Measurements from ENCODE around the gene C1orf159. TPM values are rescaled to one million over a fixed set of nuclear protein-coding genes. Genes with fewer than 3 reads are reported as not detected.
A peak's percentile ranks its signal among the peaks of the same experiment; 100 is the strongest.

C1orf159 gene
- polyA plus RNA-seq, 1 donor (not counting 4 experiments of a cell fraction or from before 2014, with no cell fraction given) = 6.1 TPM

- Histone ChIP-seq H3K9me3 (ENCODE audit: control insufficient read depth, low read depth, low read length) (no peaks in the 10 kb centered on the region), H3K9me1 (ENCODE audit: control insufficient read depth, extremely low read depth, insufficient read depth, low read length) (no peaks in the 10 kb centered on the region), H3K4me1 (ENCODE audit: control insufficient read depth, extremely low read depth, insufficient read depth, low read length) (peaks cover 15% of the 10 kb centered on the region), H3K4me3 (ENCODE audit: control insufficient read depth in 2 of 3, extremely low read depth in 1 of 3, insufficient read depth in 2 of 3, low read depth in 1 of 3, low read length in 3 of 3) (peak within 1 kb of the TSS in 1 of 3 experiments; percentile 14), H3K27me3 (ENCODE audit: control insufficient read depth, extremely low read depth, insufficient read depth, low read length) (peaks cover 10% of the 10 kb centered on the region), H4K20me1 (ENCODE audit: control insufficient read depth, extremely low read depth, insufficient read depth, low read length) (no peaks in the 10 kb centered on the region), H2AFZ (ENCODE audit: control insufficient read depth, low read length) (no peak within 1 kb of the TSS), H3K9ac (ENCODE audit: control insufficient read depth, extremely low read depth, insufficient read depth, low read length) (peak within 1 kb of the TSS; percentile 44), H3K4me2 (ENCODE audit: control insufficient read depth, extremely low read depth, insufficient read depth, low read depth, low read length) (peak within 1 kb of the TSS; percentile 56), H3K79me2 (ENCODE audit: control insufficient read depth, insufficient read depth, low read length) (no peaks in the 10 kb centered on the region), H3K27ac (ENCODE audit: control insufficient read depth, insufficient read depth, low read length) (no peak within 1 kb of the TSS), H3K36me3 (ENCODE audit: control insufficient read depth in 2 of 2, extremely low read depth in 1 of 2, insufficient read depth in 2 of 2, low read length in 2 of 2) (no peaks in the 10 kb centered on the region)
- dilution Hi-C loops (cut with MboI; ENCODE audit: extremely low pct_ligation_motif_present, low sequenced_read_pairs) = no loop called here
- no peak for TF ChIP-seq CTCF (optimal IDR thresholded peaks at IDR 0.05 in 1 of 3, IDR thresholded peaks at IDR 0.05 in 1 of 3, conservative IDR thresholded peaks at IDR 0.05 in 1 of 3; ENCODE audit: extremely low read depth in 1 of 3, insufficient read depth in 2 of 3, low read length in 3 of 3)
- TF ChIP-seq EZH2 (IDR thresholded peaks at IDR 0.05; ENCODE audit: low read length) = no peak
- DNase-seq (ENCODE audit: low read depth, low spot score) (peak; percentile 50), FAIRE-seq (no peak)
Measured at GRCh38 chr1:1073743-1074587, 41.9 kb downstream of the C1orf159 start, which contains the start of gene RNF223. RNF223 (minus strand) TSS chr1:1074306; CDS start chr1:1072566, 1,740 bp downstream.

GRCh38 chr1:1072849-1073742 is 42.8 kb downstream of the C1orf159 start:
- peak overlapping the region; percentile 22 for H3K9ac ChIP-seq (ENCODE audit: control insufficient read depth, extremely low read depth, insufficient read depth, low read length)
- no peaks in the 10 kb centered on the region for H3K9me3 ChIP-seq (ENCODE audit: control insufficient read depth, low read depth, low read length)
- H4K20me1 ChIP-seq (ENCODE audit: control insufficient read depth, extremely low read depth, insufficient read depth, low read length) = no peaks in the 10 kb centered on the region
- H3K4me3 ChIP-seq (ENCODE audit: control insufficient read depth in 2 of 3, extremely low read depth in 1 of 3, insufficient read depth in 2 of 3, low read depth in 1 of 3, low read length in 3 of 3) = no peak overlapping the region
- no peak overlapping the region for H3K27ac ChIP-seq (ENCODE audit: control insufficient read depth, insufficient read depth, low read length)
- H3K4me2 ChIP-seq (ENCODE audit: control insufficient read depth, extremely low read depth, insufficient read depth, low read depth, low read length) = peak overlapping the region; percentile 56
- peaks cover 15% of the 10 kb centered on the region for H3K27me3 ChIP-seq (ENCODE audit: control insufficient read depth, extremely low read depth, insufficient read depth, low read length)
- FAIRE-seq (no peak), DNase-seq (ENCODE audit: low read depth, low spot score) (no peak)
- no peaks in the 10 kb centered on the region for H3K79me2 ChIP-seq (ENCODE audit: control insufficient read depth, insufficient read depth, low read length)
- H2AFZ ChIP-seq (ENCODE audit: control insufficient read depth, low read length) = no peak overlapping the region
- H3K4me1 ChIP-seq (ENCODE audit: control insufficient read depth, extremely low read depth, insufficient read depth, low read length) = peaks cover 18% of the 10 kb centered on the region
- dilution Hi-C loops (cut with MboI; ENCODE audit: extremely low pct_ligation_motif_present, low sequenced_read_pairs) = no loop called here
- H3K9me1 ChIP-seq (ENCODE audit: control insufficient read depth, extremely low read depth, insufficient read depth, low read length) = no peaks in the 10 kb centered on the region
- H3K36me3 ChIP-seq (ENCODE audit: control insufficient read depth in 2 of 2, extremely low read depth in 1 of 2, insufficient read depth in 2 of 2, low read length in 2 of 2) = no peaks in the 10 kb centered on the region
- no peak for TF ChIP-seq EZH2 (IDR thresholded peaks at IDR 0.05; ENCODE audit: low read length)
- TF ChIP-seq CTCF (optimal IDR thresholded peaks at IDR 0.05 in 1 of 3, IDR thresholded peaks at IDR 0.05 in 1 of 3, conservative IDR thresholded peaks at IDR 0.05 in 1 of 3; ENCODE audit: extremely low read depth in 1 of 3, insufficient read depth in 2 of 3, low read length in 3 of 3) = no peak

All from keratinocyte (primary cell).